Immature natural killer cell (primary cell): ENCODE data around the gene KLHL29. TPM values are rescaled to one million over a fixed set of nuclear protein-coding genes. Genes with fewer than 3 reads are reported as not detected.

Source experiments
- DNase-seq, 3 donors: peaks; one replicate each; pipeline ENCODE4 v3.0.0; 2022; ENCODE audit warnings: mixed read lengths in 1 of 3
- H3K27ac Mint-ChIP-seq, 6 donors: one replicate each; pipeline ENCODE4 v1.8.0; 2020; ENCODE audit warnings: mixed read lengths in 6 of 6, mild to moderate bottlenecking in 5 of 6, inconsistent platforms in 4 of 6, moderate library complexity in 3 of 6
- H3K27me3 Mint-ChIP-seq, 3 donors: one replicate each; pipeline ENCODE4 v1.8.0; 2020 to 2021; ENCODE audit warnings: low read depth in 3 of 3, mild to moderate bottlenecking in 3 of 3, mixed read lengths in 3 of 3, moderate library complexity in 3 of 3, inconsistent platforms in 1 of 3
- H3K36me3 Mint-ChIP-seq, 3 donors: one replicate each; pipeline ENCODE4 v1.8.0; 2020; ENCODE audit warnings: mixed read lengths in 3 of 3, inconsistent platforms in 2 of 3, mild to moderate bottlenecking in 2 of 3
- H3K4me1 Mint-ChIP-seq, 2 donors: one replicate each; pipeline ENCODE4 v1.8.0; 2020; ENCODE audit warnings: inconsistent platforms in 2 of 2, mild to moderate bottlenecking in 2 of 2, mixed read lengths in 2 of 2, moderate library complexity in 1 of 2
- H3K4me3 Mint-ChIP-seq, 5 donors: one replicate each; pipeline ENCODE4 v1.8.0; 2020; ENCODE audit warnings: mild to moderate bottlenecking in 5 of 5, mixed read lengths in 5 of 5, inconsistent platforms in 3 of 5, moderate library complexity in 3 of 5
- H3K9me3 Mint-ChIP-seq, 6 donors: one replicate each; pipeline ENCODE4 v1.8.0; 2020; ENCODE audit warnings: mild to moderate bottlenecking in 6 of 6, mixed read lengths in 6 of 6, inconsistent platforms in 4 of 6, moderate library complexity in 3 of 6
- polyA plus RNA-seq, 3 donors: library from polyadenylated mRNA; unstranded; fragments of 300-500 nt; fragmentation: Illumina TruSeq; gene quantifications; one replicate each; pipeline ENCODE4 v1.2.3, GENCODE V29; 2021

The KLHL29 gene
- polyA plus RNA-seq, 3 donors from 2014 or later: 0.02 to 0.41 TPM; not detected in 1

DNA sequence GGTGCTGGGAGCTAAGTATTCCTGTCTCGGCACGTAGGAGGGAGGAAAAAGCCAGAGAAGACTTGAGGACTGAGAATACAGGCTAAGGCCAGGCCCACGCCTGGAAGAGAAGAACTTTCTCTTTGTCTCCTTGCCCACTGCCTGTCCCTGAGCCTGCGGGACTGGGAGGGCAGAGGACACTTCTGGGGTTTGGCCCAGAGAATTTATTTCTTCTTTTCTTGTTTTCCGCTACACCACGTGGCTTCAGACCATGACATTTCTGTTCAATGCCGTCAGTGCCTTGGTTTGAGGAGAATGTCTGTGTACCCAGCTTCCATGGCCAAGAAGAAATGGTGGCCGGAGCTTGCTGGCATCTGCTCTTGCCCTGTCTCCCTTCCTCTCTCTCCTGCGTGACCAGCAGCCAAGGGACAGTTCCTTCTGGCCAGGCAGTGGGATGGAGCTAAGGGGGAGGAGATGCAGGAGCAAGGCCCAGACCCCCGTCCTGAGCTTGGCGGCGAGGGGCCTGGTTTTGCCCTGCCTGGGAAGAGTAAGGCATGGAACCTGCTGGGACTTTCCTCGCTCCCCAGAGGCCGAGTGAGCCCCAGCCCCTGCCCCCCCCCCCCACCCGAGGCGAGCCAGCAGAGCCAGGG is 140.3 kb downstream of the KLHL29 start:
- peaks cover 3 to 10% of the 10 kb centered on the region in 2 donors for H3K4me1 Mint-ChIP-seq
- peaks cover 2 to 5% (median 5%) of the 10 kb centered on the region in 3 donors for H3K27me3 Mint-ChIP-seq
- H3K9me3 Mint-ChIP-seq: no peaks in the 10 kb centered on the region
- no peak for DNase-seq
- no peaks in the 10 kb centered on the region for H3K36me3 Mint-ChIP-seq
- H3K4me3 Mint-ChIP-seq: no peak overlapping the region
- no peak overlapping the region for H3K27ac Mint-ChIP-seq

DNA sequence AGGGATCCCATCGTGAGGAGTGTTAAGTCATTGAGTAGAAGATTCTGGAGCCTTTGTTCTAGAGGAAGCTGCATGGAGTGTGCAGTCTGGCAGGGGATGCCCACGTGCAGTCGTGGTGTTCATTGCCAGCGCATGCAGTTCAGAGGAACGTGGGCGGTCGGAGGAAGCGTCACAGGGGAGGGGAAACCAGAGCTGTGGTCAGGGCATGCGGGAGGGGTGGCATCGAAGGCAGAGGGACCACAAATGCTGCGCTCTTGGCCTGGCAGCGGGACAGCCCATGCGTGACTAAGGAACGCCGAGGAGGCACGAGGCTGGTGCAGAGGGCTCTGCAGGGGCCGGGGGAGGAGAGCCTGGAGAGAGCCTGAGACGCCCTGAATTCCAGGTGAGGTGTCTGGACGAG is 141.1 kb downstream of the KLHL29 start:
- no peak overlapping the region for H3K4me3 Mint-ChIP-seq

DNA sequence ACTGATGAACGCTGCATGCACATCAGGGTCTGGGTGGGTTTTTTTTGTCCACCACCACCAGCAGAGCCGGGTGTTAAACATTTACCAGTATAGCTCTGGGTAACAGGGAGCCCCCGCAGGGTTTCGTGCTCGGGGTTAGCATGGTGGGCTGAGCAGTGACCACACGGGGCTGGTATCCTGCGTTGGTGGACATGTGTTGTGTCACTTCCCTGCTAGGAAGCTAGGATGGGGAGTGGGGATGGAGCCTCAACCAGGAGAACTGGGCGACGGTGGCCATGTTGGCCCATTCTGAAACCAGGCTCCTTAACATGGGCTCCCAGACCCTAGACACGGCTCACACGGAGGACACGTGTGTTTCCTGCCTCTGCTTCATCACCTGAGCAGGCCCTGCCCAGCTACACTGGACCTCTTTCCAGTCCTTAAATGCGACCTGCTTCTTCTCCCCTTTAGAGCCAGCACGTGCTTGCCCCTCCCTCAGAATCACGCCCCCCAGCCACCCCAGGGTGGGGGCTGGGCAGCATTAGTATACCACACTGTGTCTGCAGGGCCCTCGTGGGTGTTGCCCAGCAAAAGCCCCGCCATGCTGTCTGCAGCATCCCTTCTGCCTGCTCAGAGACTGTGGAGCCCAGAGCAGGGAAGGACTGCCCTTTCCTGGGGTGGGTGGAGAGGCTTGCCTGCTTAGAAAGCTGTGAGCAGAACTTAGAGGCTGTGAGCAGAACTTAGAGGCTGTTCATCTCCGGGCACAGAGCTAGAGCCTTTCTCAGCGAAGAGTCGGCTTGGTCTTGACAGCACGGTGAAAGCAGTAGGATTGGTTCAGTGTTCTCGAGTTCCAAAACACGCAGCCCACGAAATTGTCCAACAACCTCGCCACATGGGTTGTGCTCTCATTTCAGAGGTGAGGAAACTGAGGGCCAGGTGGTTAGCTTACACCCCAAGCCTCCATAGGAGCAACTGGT is 142.1 kb downstream of the KLHL29 start:
- no peak overlapping the region for H3K27ac Mint-ChIP-seq
- no peak overlapping the region for H3K4me3 Mint-ChIP-seq
- no peaks in the 10 kb centered on the region for H3K36me3 Mint-ChIP-seq
- peaks cover 9 to 17% of the 10 kb centered on the region in 2 donors for H3K4me1 Mint-ChIP-seq
- H3K27me3 Mint-ChIP-seq: peaks cover 2 to 5% (median 5%) of the 10 kb centered on the region in 3 donors
- DNase-seq: no peak
- no peaks in the 10 kb centered on the region for H3K9me3 Mint-ChIP-seq

More for the DNA sequence above, 141.1 kb downstream of the KLHL29 start:
- no peak overlapping the region for H3K27ac Mint-ChIP-seq
- no peaks in the 10 kb centered on the region for H3K36me3 Mint-ChIP-seq
- no peak for DNase-seq
- peaks cover 2 to 5% (median 5%) of the 10 kb centered on the region in 3 donors for H3K27me3 Mint-ChIP-seq
- peaks cover 3 to 10% of the 10 kb centered on the region in 2 donors for H3K4me1 Mint-ChIP-seq
- H3K9me3 Mint-ChIP-seq: no peaks in the 10 kb centered on the region

DNA sequence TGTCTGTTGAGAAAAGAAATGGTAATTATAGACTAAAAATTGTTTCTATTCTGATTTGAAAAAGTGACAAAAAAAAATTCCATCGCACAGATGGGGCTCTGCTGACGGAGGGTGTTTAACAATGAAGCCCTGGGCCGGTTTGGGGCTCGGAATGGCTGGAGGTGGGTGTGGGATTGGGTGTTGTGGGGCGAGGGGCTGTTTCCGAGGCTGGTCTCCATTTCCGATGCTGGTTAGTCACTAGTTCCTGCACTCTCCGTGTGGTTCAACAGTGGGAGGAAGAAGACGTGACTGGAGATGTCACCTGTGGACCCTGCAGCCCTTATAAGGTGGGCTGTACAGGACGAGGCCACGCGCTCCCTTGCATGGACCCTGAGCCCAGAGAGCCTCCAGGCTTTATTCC is 143.2 kb downstream of the KLHL29 start:
- no peaks in the 10 kb centered on the region for H3K36me3 Mint-ChIP-seq
- DNase-seq: no peak
- H3K9me3 Mint-ChIP-seq: no peaks in the 10 kb centered on the region
- peaks cover 20 to 26% of the 10 kb centered on the region in 2 donors for H3K4me1 Mint-ChIP-seq
- peaks cover 2 to 8% (median 5%) of the 10 kb centered on the region in 3 donors for H3K27me3 Mint-ChIP-seq
- no peak overlapping the region for H3K27ac Mint-ChIP-seq
- no peak overlapping the region for H3K4me3 Mint-ChIP-seq

DNA sequence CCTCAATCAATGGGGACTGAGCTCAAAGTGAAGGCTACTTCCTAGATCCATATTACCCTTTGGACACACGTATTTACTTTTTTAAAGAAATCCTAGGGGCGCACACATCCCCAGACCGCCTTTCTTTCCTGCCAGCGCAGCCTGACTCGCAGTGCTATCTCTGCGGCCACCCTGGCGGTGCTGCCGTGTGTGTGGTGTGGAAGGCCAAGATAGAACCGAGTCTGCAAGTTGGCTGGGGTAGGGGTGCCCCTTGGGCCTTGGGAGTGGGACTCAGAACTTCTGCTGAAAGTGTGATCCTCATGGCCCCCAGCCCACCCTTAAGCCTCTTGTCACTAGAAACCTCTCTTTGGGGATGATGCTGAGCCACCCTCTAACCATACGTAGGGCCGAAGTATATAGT is 143.7 kb downstream of the KLHL29 start:
- no peak overlapping the region for H3K4me3 Mint-ChIP-seq
- H3K27ac Mint-ChIP-seq: no peak overlapping the region
- no peaks in the 10 kb centered on the region for H3K9me3 Mint-ChIP-seq
- DNase-seq: no peak
- peaks cover 2 to 8% (median 5%) of the 10 kb centered on the region in 3 donors for H3K27me3 Mint-ChIP-seq
- peaks cover 21 to 26% of the 10 kb centered on the region in 2 donors for H3K4me1 Mint-ChIP-seq
- H3K36me3 Mint-ChIP-seq: no peaks in the 10 kb centered on the region

DNA sequence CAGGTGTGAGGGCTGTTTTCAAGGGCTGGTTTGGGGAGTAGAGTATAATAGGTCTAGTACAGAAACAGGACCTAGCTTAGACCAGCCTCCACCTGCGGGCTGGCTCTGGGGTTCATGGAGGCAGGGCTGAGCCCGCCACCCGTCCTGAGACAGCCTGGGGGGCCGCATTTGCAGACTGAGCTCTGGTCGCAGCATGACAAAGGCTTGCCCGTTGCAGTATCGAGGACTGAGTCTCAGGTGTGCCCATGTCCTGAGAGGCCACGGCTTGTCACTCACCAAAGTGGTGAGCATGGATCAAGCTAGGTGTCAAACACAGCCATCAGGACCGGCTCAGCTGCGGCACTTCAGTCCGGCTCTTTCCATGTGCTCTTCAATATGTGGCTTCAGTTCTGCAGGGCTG is 144.7 kb downstream of the KLHL29 start:
- H3K27ac Mint-ChIP-seq: no peak overlapping the region
- no peaks in the 10 kb centered on the region for H3K9me3 Mint-ChIP-seq
- no peak overlapping the region for H3K4me3 Mint-ChIP-seq
- H3K36me3 Mint-ChIP-seq: no peaks in the 10 kb centered on the region
- H3K4me1 Mint-ChIP-seq: peaks cover 21 to 26% of the 10 kb centered on the region in 2 donors
- DNase-seq: no peak
- peaks cover 0 to 5% (median 5%) of the 10 kb centered on the region in 3 donors for H3K27me3 Mint-ChIP-seq

DNA sequence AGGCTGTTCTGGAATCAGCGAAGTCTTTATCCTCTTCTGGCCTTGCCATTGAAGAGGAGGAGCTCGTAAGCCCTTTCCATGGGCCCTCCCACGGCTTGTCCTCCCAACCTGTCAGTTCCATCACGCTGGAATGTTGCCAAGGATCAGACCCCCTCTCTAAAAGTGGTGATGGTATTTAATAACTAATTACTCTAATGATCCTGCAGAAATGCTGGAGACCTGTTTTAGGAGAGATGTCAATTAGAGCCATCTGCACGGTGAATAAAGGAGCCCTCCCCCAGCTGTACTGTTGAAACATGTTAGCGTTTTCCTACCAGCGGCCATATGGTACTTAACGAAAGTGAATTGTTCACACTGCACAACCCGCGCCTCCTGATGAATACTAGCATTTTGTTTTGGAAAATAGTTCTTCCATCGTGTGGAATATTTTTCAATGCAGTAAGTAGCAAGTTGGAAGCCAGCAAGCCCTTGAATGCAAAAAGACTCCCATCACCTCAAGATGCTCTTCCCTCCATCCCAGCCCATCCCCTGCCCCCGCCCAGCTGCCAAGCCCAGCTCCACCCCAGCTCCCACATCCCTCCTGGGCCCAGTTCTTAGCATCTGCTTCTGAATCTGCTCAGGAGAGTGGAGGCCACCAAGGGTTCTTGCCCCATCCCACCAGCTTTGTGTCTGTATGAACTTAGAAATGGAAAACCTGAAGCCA is 145.4 kb downstream of the KLHL29 start:
- Mint-ChIP-seq H3K9me3 (no peaks in the 10 kb centered on the region), H3K27ac (peak overlapping the region in 1 of 6 donors; percentile 31), H3K4me1 (peaks cover 21 to 28% of the 10 kb centered on the region in 2 donors), H3K27me3 (peaks cover 0 to 5% (median 5%) of the 10 kb centered on the region in 3 donors), H3K4me3 (no peak overlapping the region), H3K36me3 (no peaks in the 10 kb centered on the region)
- DNase-seq: no peak

DNA sequence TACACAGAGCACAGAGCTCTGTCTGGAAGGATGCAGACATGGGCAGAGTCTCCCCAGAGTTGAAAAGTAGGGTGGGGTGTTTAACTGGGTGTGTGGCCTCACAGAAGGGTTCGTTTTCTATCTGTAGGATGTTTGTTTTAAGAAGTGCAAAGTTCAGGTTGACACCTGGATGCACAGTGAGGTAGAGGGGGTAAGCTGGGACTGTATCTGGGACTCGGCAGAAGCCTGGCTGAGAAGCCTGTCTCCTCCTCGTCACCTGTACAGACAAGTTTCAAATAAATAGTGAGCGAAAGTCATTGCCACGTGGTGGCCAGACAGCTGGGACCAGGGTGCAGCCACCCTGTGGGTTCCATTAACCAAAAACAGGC is 145.9 kb downstream of the KLHL29 start:
- H3K4me3 Mint-ChIP-seq: no peak overlapping the region
- no peaks in the 10 kb centered on the region for H3K9me3 Mint-ChIP-seq
- no peak overlapping the region for H3K27ac Mint-ChIP-seq
- peaks cover 23 to 32% of the 10 kb centered on the region in 2 donors for H3K4me1 Mint-ChIP-seq
- no peaks in the 10 kb centered on the region for H3K36me3 Mint-ChIP-seq
- peaks cover 0 to 5% (median 5%) of the 10 kb centered on the region in 3 donors for H3K27me3 Mint-ChIP-seq
- DNase-seq: no peak

DNA sequence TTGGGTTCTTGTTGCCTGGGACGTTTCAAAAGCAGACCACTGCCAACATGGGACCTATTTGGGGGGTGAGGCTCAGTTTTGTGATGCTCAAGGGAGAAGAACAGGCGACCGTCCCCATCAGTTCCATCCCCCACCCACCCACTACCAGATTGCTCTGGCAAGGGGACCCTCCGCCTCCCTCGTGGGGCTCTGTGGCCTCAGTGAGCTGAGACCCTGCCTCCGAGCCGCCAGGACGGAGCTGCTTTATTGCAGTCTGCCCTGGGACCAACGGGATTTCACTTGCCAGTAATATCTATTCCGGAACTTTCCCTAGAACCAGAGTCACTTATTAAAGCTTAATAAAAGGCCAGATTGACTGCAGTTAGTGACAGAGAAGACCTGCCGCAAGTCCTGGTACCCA is 146.3 kb downstream of the KLHL29 start:
- Mint-ChIP-seq H3K9me3 (no peaks in the 10 kb centered on the region), H3K36me3 (no peaks in the 10 kb centered on the region), H3K4me3 (no peak overlapping the region), H3K27me3 (peaks cover 0 to 5% (median 3%) of the 10 kb centered on the region in 3 donors), H3K4me1 (peaks cover 20 to 28% of the 10 kb centered on the region in 2 donors), H3K27ac (no peak overlapping the region)
- DNase-seq: no peak

DNA sequence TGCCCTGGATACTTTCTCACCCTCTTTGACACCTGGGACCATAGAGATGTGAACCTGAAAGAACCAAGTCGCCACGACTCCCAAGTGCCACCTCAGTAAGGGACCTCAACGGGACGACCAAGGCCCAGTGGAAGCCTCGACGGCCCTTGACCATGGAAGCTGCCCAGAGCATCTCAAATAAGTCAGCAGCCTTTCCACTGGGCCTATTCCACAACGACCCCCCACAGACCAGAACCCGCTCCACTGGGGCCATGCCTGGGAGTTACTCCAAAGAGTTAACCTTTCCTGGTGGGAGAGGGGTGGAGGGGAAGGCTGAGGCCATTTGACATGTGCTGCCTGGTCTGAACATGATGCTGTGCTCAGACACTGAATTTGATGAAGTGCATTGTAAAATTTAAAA is 146.9 kb downstream of the KLHL29 start:
- Mint-ChIP-seq H3K4me3 (peak overlapping the region in 3 of 5 donors; percentile 73 to 85 (median 81)), H3K4me1 (peaks cover 20 to 25% of the 10 kb centered on the region in 2 donors)

DNA sequence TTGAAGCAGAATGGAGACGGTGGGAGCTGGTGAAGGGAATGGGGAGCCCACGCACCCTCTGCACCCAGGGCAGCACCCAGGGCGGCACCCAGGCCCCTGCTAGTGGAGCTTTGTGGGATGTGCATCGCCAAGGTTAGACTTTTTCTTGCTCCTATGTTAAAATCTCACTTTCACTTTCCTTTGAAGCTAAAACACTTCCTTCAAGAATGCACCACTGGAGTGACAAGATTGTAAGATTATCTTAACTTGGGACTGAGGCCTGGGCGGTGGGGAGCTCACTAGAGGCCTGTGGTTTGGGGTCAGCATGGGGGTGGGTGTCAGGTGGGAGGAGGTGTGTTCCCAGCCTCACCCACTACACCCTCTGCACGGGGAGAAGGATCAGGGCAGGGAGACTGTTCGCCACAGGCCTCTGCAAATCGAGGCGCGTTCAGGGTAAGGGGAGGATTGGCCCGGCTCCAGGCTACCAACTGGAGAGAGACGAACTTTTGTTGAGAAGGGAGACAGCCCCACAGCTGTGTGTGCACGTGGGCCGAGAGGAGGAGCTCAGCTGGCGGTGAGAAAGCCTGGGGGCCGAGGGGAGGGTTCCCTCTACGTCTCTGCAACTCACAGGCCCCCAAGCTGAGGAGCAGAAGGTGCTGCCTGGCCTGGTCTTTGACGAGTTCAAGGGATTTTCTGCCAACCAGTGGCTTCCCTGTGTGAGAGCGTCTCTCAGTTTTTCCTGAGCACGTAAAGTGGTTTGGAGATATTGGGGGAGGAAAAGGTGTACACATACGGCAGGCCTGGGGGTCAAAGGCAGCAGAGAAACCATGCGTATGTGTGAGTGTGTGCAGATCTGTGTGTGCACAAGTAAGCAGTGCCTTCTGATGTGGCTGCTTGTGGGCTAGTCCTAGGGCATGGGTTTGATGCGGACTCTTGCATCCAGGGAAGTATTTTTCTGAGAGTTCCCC is 147.7 kb downstream of the KLHL29 start:
- Mint-ChIP-seq H3K27me3 (peaks cover 0 to 3% (median 0%) of the 10 kb centered on the region in 3 donors), H3K9me3 (no peaks in the 10 kb centered on the region), H3K4me1 (peaks cover 20 to 25% of the 10 kb centered on the region in 2 donors), H3K4me3 (peak overlapping the region; percentile 73 to 85 (median 82)), H3K36me3 (no peaks in the 10 kb centered on the region), H3K27ac (peak overlapping the region; percentile 61 to 88 (median 78))
- DNase-seq: peak; percentile 9 to 35 (median 14)

More for the DNA sequence above, 146.9 kb downstream of the KLHL29 start:
- Mint-ChIP-seq H3K27me3 (peaks cover 0 to 3% (median 0%) of the 10 kb centered on the region in 3 donors), H3K27ac (peak overlapping the region in 1 of 6 donors; percentile 88), H3K9me3 (no peaks in the 10 kb centered on the region), H3K36me3 (no peaks in the 10 kb centered on the region)
- no peak for DNase-seq

DNA sequence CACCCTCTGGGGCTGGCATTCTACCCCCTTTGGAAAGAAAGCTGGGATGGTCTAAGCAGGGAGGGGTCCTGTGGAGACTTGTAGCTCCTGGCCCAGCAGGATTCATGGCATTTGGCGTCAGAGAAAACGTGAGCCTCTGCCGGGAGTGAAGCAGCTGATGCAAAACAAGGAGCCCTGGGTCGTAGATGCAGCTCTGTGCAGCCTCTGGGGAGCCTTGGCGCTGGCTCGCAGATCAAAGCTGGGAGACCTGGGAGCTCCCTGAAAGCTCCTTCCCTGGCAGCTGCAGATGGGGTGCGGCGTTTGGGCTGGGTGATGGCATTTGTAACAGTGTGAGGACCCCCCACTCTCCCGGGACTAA is 148.3 kb downstream of the KLHL29 start:
- H3K27ac Mint-ChIP-seq: peak overlapping the region in 1 of 6 donors; percentile 88
- H3K27me3 Mint-ChIP-seq: peaks cover 0 to 3% (median 0%) of the 10 kb centered on the region in 3 donors
- H3K36me3 Mint-ChIP-seq: no peaks in the 10 kb centered on the region
- no peaks in the 10 kb centered on the region for H3K9me3 Mint-ChIP-seq
- H3K4me3 Mint-ChIP-seq: peak overlapping the region in 3 of 5 donors; percentile 81 to 85 (median 82)
- no peak for DNase-seq
- peaks cover 20 to 25% of the 10 kb centered on the region in 2 donors for H3K4me1 Mint-ChIP-seq

DNA sequence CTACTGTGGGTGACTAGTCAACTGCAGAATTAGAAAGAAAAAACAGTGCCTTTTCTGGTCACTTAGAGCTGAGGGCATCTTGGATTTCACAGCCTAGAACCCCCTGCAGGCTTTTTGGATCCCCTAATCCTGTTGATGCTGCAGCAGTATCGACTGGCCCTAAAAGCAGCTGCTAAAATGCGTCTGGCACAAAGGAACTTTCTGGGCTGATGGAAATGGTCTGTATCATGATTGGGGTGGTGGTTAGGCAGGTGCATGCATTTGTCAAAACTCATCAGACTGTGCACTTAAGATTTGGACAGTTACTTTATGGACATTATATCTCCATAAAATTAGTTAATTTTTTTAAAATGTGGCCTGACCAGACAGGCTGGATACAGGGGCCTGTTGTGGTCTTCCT is 149.8 kb downstream of the KLHL29 start:
- Mint-ChIP-seq H3K27ac (no peak overlapping the region), H3K36me3 (no peaks in the 10 kb centered on the region), H3K9me3 (no peaks in the 10 kb centered on the region), H3K27me3 (peaks cover 0 to 3% (median 0%) of the 10 kb centered on the region in 3 donors), H3K4me1 (peaks cover 20 to 25% of the 10 kb centered on the region in 2 donors), H3K4me3 (no peak overlapping the region)
- no peak for DNase-seq
